B cell (primary cell): ENCODE results near the gene AFF2.

Experiments
- EZH2 ChIP-seq: IDR thresholded peaks from 2 replicates; pipeline ENCODE4 v1.6.1; 2012; ENCODE audit warnings: borderline replicate concordance, low read depth, mild to moderate bottlenecking, moderate library complexity, low read length; ENCODE audit not compliant: insufficient read depth, poor library complexity, severe bottlenecking
- TF ChIP-seq, protein P1 (sequence below): fragments of 200-600 bp; IDR thresholded peaks from one replicate; pipeline ENCODE4 v1.8.0; 2022; ENCODE audit warnings: antibody characterized with exemption, mild to moderate bottlenecking

- TF ChIP-seq, protein P1, sequence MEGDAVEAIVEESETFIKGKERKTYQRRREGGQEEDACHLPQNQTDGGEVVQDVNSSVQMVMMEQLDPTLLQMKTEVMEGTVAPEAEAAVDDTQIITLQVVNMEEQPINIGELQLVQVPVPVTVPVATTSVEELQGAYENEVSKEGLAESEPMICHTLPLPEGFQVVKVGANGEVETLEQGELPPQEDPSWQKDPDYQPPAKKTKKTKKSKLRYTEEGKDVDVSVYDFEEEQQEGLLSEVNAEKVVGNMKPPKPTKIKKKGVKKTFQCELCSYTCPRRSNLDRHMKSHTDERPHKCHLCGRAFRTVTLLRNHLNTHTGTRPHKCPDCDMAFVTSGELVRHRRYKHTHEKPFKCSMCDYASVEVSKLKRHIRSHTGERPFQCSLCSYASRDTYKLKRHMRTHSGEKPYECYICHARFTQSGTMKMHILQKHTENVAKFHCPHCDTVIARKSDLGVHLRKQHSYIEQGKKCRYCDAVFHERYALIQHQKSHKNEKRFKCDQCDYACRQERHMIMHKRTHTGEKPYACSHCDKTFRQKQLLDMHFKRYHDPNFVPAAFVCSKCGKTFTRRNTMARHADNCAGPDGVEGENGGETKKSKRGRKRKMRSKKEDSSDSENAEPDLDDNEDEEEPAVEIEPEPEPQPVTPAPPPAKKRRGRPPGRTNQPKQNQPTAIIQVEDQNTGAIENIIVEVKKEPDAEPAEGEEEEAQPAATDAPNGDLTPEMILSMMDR: no peak
- TF ChIP-seq EZH2: no peak
These were observed 164.6 kb downstream of the AFF2 start for GRCh38 chrX:148664995-148665394.
